ENCODE measurements around the gene CGNL1. TPM values are rescaled to one million over a fixed set of nuclear protein-coding genes. Genes with fewer than 3 reads are reported as not detected.

The CGNL1 gene
- total RNA-seq, 1 donor from 2014 or later: 31.9 TPM

DNA sequence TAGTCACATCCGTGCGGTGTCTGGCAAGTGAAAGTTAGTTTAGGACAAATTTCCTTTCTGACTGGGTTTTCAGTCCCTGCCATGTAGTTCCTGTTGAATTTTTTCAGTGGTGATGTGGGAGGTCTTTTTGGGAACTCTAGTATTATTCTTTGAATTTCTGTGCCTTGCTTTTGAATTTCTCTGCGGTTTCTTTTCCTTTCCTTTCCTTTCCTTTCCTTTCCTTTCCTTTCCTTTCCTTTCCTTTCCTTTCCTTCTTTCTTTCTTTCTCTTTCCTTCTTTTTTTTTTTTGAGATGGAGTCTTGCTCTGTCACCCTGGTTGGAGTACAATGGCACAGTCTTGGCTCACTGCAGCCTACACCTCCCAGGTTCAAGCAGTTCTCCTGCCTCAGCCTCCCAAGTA, 88.2 kb downstream of the CGNL1 start:
- no peaks in the 10 kb centered on the region for H3K9me3 ChIP-seq (replicated peaks)
- H3K27ac ChIP-seq (replicated peaks): no peak overlapping the region
- H3K4me1 ChIP-seq: peaks cover 11% of the 10 kb centered on the region
- H3K27me3 ChIP-seq (ENCODE audit: low read depth): peaks cover 10% of the 10 kb centered on the region
- H3K36me3 ChIP-seq: no peaks in the 10 kb centered on the region
- H3K4me3 ChIP-seq: no peak overlapping the region
- intact Hi-C loops (cut with micrococcal nuclease): no loop called here
- TF ChIP-seq, protein P1, sequence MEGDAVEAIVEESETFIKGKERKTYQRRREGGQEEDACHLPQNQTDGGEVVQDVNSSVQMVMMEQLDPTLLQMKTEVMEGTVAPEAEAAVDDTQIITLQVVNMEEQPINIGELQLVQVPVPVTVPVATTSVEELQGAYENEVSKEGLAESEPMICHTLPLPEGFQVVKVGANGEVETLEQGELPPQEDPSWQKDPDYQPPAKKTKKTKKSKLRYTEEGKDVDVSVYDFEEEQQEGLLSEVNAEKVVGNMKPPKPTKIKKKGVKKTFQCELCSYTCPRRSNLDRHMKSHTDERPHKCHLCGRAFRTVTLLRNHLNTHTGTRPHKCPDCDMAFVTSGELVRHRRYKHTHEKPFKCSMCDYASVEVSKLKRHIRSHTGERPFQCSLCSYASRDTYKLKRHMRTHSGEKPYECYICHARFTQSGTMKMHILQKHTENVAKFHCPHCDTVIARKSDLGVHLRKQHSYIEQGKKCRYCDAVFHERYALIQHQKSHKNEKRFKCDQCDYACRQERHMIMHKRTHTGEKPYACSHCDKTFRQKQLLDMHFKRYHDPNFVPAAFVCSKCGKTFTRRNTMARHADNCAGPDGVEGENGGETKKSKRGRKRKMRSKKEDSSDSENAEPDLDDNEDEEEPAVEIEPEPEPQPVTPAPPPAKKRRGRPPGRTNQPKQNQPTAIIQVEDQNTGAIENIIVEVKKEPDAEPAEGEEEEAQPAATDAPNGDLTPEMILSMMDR (IDR thresholded peaks at IDR 0.05; ENCODE audit: borderline replicate concordance): no peak
- DNase-seq: no peak

DNA sequence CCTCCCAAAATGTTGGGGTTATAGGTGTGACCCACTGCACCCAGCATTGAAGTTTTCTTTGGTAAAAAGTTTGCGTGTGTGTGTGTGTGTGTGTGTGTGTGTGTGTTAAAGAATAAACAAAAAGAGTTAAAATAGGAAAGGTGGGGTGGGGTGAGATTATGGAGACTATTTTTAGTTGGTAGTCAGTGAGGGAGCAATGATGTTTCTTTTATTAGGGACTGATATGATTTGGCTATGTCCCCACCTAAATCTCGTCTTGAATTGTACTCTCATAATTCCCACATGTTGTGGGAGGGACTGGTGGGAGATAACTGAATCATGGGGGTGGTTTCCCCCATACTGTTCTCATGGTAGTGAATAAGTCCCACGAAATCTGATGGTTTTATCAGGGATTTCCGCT, 92.2 kb downstream of the CGNL1 start:
- Histone ChIP-seq H3K27me3 (ENCODE audit: low read depth) (peaks cover 10% of the 10 kb centered on the region), H3K4me3 (no peak overlapping the region), H3K9me3 (replicated peaks) (no peaks in the 10 kb centered on the region), H3K4me1 (peaks cover 11% of the 10 kb centered on the region), H3K36me3 (no peaks in the 10 kb centered on the region), H3K27ac (replicated peaks) (no peak overlapping the region)
- TF ChIP-seq, protein P1 (IDR thresholded peaks at IDR 0.05; ENCODE audit: borderline replicate concordance): no peak
- intact Hi-C loops (cut with micrococcal nuclease): no loop called here
- DNase-seq: no peak

DNA sequence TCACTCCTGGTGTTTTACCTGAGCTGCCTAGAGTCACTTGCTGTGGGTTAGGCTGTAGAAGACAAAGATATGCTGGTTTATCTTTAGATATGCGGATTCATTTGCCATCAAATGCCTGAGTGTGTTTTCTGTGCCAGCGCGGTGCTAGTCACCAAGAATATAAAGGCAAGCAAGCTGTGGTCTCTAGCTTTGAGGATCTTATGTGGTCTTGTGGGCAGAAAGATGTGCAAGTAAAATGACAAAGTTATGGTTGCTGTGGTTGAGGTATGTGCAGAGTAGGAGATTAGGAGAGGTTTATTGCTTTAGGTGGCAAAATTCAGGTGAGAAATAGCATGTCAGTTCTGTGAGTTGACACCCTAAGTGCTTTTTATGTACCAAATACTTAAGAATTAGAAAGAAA, 94.2 kb downstream of the CGNL1 start:
- no peaks in the 10 kb centered on the region for H3K9me3 ChIP-seq (replicated peaks)
- DNase-seq: no peak
- peaks cover 11% of the 10 kb centered on the region for H3K4me1 ChIP-seq
- TF ChIP-seq, protein P1 (IDR thresholded peaks at IDR 0.05; ENCODE audit: borderline replicate concordance): no peak
- no peaks in the 10 kb centered on the region for H3K36me3 ChIP-seq
- H3K27ac ChIP-seq (replicated peaks): no peak overlapping the region
- intact Hi-C loops (cut with micrococcal nuclease): no loop called here
- peaks cover 10% of the 10 kb centered on the region for H3K27me3 ChIP-seq (ENCODE audit: low read depth)
- no peak overlapping the region for H3K4me3 ChIP-seq

DNA sequence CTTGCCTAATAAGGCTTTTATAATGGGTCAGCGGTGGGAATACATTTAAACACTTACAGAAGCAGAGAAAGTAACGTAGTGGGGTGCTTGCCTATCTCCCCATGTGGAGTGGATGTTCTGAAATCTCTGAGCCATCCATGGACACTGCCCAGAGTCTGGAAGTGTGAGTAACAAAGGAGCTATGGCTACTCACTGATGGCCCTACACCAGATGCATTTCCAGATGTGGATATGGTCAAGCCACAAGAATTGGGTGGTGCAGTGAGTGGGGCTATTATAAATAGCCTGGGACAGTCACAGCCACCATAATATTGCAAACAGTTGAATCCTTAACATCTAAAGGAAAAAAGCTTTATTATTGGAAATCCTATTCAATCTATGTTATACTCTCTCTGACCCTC, 96.6 kb downstream of the CGNL1 start:
- Histone ChIP-seq H3K4me3 (no peak overlapping the region), H3K36me3 (no peaks in the 10 kb centered on the region), H3K27me3 (ENCODE audit: low read depth) (peaks cover 1% of the 10 kb centered on the region), H3K27ac (replicated peaks) (no peak overlapping the region), H3K4me1 (peaks cover 14% of the 10 kb centered on the region), H3K9me3 (replicated peaks) (no peaks in the 10 kb centered on the region)
- intact Hi-C loops (cut with micrococcal nuclease): no loop called here
- no peak for DNase-seq
- TF ChIP-seq, protein P1 (IDR thresholded peaks at IDR 0.05; ENCODE audit: borderline replicate concordance): no peak

DNA sequence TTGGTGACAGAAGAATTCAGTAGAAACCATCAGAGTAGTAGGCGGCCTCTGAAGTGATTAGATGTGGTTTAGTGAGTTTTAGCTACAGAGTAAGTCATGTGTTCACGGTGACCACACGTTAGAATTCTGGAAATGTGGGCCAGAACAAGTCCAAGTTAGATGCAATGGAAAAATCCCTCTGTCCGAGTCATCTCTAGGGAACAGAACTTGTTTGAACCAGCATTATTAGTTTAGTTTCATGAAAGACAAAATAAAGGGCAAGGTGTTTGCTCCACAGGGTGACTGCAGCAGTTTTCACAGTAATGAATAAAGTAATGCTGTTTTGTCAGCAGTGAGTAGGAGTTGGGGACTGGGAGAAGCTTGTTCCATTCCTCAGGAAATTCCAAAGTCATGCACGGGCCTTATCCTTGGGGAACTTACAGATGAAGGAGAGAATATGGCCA, 100.2 kb downstream of the CGNL1 start:
- no peaks in the 10 kb centered on the region for H3K36me3 ChIP-seq
- TF ChIP-seq, protein P1 (IDR thresholded peaks at IDR 0.05; ENCODE audit: borderline replicate concordance): no peak
- no peaks in the 10 kb centered on the region for H3K9me3 ChIP-seq (replicated peaks)
- peaks cover 4% of the 10 kb centered on the region for H3K4me1 ChIP-seq
- DNase-seq: no peak
- H3K27ac ChIP-seq (replicated peaks): peak overlapping the region; percentile 17
- no peaks in the 10 kb centered on the region for H3K27me3 ChIP-seq (ENCODE audit: low read depth)
- no peak overlapping the region for H3K4me3 ChIP-seq
- intact Hi-C loops (cut with micrococcal nuclease): no loop called here
